MM.1S (cell line): Measurements from ENCODE around the gene CHM.

Experiments used
- DNase-seq: peaks from one replicate; pipeline ENCODE4 v3.0.0-alpha.2; 2015
- H2AFZ ChIP-seq: fragments of 300-600 bp; sonication (generic); 2 replicates; pipeline ENCODE4 v1.6.0; 2016; ENCODE audit warnings: antibody characterized with exemption, low read length
- H3F3A ChIP-seq: fragments of 300-600 bp; sonication (generic); 2 replicates; pipeline ENCODE4 v1.6.1; 2016; ENCODE audit warnings: mild to moderate bottlenecking, antibody characterized with exemption, low read length, moderate library complexity, mixed read lengths; ENCODE audit not compliant: insufficient read depth
- H3K27ac ChIP-seq: fragments of 300-600 bp; sonication (generic); 2 replicates; pipeline ENCODE4 v1.5.1; 2016; ENCODE audit warnings: mild to moderate bottlenecking, low read length
- H3K27me3 ChIP-seq: fragments of 300-600 bp; sonication (generic); replicated peaks from 2 replicates; pipeline ENCODE4 v1.6.0; 2016; ENCODE audit warnings: low read length; ENCODE audit not compliant: insufficient read depth
- H3K36me3 ChIP-seq: fragments of 300-600 bp; sonication (generic); replicated peaks from 2 replicates; pipeline ENCODE4 v1.6.1; 2016; ENCODE audit warnings: mild to moderate bottlenecking, low read length, mixed read lengths; ENCODE audit not compliant: insufficient read depth
- H3K4me1 ChIP-seq: fragments of 300-600 bp; sonication (generic); 2 replicates; pipeline ENCODE4 v1.6.1; 2016; ENCODE audit warnings: low read length, mixed read lengths
- H3K4me2 ChIP-seq: fragments of 300-600 bp; sonication (generic); 2 replicates; pipeline ENCODE4 v1.6.0; 2016; ENCODE audit warnings: low read depth, low read length
- H3K4me3 ChIP-seq: fragments of 300-600 bp; sonication (generic); 2 replicates; pipeline ENCODE4 v1.5.1; 2016; ENCODE audit warnings: low read length, mixed read lengths
- H3K79me2 ChIP-seq: fragments of 300-600 bp; sonication (generic); 2 replicates; pipeline ENCODE4 v1.6.1; 2016; ENCODE audit warnings: mixed run types, low read length, mixed read lengths
- H3K9ac ChIP-seq: fragments of 300-600 bp; sonication (generic); 2 replicates; pipeline ENCODE4 v1.6.1; 2016; ENCODE audit warnings: low read length, mixed read lengths
- H3K9me2 ChIP-seq: fragments of 300-600 bp; sonication (generic); replicated peaks from 2 replicates; pipeline ENCODE4 v1.6.1; 2016; ENCODE audit warnings: mild to moderate bottlenecking, low read length, mixed read lengths; ENCODE audit not compliant: insufficient read depth
- H3K9me3 ChIP-seq: fragments of 300-600 bp; sonication (generic); replicated peaks from 2 replicates; pipeline ENCODE4 v1.6.1; 2016; ENCODE audit warnings: mild to moderate bottlenecking, low read length, mixed read lengths; ENCODE audit not compliant: insufficient read depth
- H4K20me1 ChIP-seq: fragments of 300-600 bp; sonication (generic); 2 replicates; pipeline ENCODE4 v1.6.1; 2016; ENCODE audit warnings: mild to moderate bottlenecking, low read length, moderate library complexity, mixed read lengths; ENCODE audit not compliant: insufficient read depth
- EZH2 ChIP-seq: fragments of 300-600 bp; sonication (generic); optimal IDR thresholded peaks from 2 replicates; pipeline ENCODE3; 2017; ENCODE audit warnings: low read depth, mild to moderate bottlenecking, antibody characterized with exemption, low read length, mixed read lengths
- EZH2phosphoT487 ChIP-seq: fragments of 300-600 bp; sonication (generic); IDR thresholded peaks from 2 replicates; pipeline ENCODE4 v1.6.1; 2018; ENCODE audit warnings: antibody characterized with exemption, low read length
- TF ChIP-seq, protein P1 (sequence below): fragments of 300-600 bp; sonication (generic); IDR thresholded peaks from 2 replicates; pipeline ENCODE4 v1.5.1; 2016; ENCODE audit warnings: antibody characterized with exemption, low read length, mixed read lengths

The CHM gene

DNA sequence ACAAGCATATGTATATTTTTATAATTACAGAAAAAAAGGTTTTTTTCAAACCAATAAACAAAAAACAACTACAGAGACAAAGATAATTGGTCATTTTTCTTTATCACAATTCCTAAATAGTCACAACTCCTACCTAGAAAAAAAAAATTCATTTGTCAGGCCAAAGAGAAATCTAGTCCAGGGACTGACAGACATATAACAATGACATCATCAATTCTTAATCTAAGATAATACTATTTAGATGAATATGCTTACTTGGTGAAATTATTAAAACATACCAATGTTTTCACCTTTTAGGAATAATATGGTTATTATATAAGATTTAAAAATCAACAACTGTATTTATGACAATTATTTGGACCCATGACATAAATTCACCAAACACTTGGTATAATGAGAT is 48.4 kb downstream of the CHM start:
- Histone ChIP-seq H2AFZ (no peak overlapping the region), H3K4me3 (no peak overlapping the region), H3K9ac (no peak overlapping the region), H4K20me1 (no peaks in the 10 kb centered on the region), H3K36me3 (no peaks in the 10 kb centered on the region), H3K27me3 (no peaks in the 10 kb centered on the region), H3K79me2 (peaks cover 17% of the 10 kb centered on the region), H3K27ac (no peak overlapping the region), H3K4me1 (peaks cover 7% of the 10 kb centered on the region; the same call in 1 of the 2 replicates), H3K9me3 (no peaks in the 10 kb centered on the region), H3K9me2 (no peaks in the 10 kb centered on the region), H3F3A (no peaks in the 10 kb centered on the region), H3K4me2 (no peak overlapping the region)
- no peak for DNase-seq
- TF ChIP-seq EZH2phosphoT487 (no peak), EZH2 (no peak)
- TF ChIP-seq, protein P1, sequence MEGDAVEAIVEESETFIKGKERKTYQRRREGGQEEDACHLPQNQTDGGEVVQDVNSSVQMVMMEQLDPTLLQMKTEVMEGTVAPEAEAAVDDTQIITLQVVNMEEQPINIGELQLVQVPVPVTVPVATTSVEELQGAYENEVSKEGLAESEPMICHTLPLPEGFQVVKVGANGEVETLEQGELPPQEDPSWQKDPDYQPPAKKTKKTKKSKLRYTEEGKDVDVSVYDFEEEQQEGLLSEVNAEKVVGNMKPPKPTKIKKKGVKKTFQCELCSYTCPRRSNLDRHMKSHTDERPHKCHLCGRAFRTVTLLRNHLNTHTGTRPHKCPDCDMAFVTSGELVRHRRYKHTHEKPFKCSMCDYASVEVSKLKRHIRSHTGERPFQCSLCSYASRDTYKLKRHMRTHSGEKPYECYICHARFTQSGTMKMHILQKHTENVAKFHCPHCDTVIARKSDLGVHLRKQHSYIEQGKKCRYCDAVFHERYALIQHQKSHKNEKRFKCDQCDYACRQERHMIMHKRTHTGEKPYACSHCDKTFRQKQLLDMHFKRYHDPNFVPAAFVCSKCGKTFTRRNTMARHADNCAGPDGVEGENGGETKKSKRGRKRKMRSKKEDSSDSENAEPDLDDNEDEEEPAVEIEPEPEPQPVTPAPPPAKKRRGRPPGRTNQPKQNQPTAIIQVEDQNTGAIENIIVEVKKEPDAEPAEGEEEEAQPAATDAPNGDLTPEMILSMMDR = no peak

DNA sequence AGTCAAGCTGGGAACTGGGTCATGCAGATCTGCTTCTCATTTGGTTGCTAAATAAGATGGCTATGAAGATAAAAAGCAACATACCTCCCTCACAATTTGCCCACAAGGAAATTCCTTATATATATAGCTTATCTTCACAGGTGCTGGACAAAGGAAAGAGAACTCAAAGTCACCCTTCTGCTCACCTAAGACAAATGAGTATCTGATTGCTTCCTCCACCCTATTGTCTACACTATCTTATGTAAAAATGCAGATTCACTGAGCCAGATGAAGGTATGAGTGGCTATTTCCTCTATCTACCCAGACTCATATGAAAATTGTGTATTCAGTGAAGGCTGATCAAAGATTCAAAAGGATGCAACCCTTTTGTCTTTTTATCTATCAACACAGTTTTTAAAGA is 50.8 kb downstream of the CHM start:
- Histone ChIP-seq H3K9ac (no peak overlapping the region), H3K4me3 (no peak overlapping the region)
- DNase-seq = no peak

DNA sequence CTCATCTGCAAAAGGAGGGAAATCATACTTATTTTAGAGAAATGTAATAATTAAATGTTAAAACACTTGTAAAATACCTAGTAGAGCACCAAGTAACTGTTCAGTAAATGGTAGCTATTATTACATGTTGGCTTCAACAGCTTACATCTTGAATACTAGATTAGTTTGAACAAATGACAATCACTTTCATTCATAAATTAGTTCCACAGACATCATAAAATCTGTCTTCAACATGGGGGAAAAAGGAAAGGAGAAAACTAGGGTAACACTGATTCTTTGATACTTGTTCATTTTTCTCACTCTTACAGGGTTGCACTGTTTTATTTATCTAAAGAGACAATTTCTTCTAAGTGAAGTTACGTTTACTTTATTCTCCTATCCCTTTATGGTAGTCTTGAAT is 51.7 kb downstream of the CHM start:
- Histone ChIP-seq H3K27me3 (no peaks in the 10 kb centered on the region), H3K9me2 (no peaks in the 10 kb centered on the region), H3K36me3 (no peaks in the 10 kb centered on the region), H3K79me2 (peaks cover 10% of the 10 kb centered on the region; the same call in 1 of the 2 replicates), H3K4me2 (no peak overlapping the region), H3K4me3 (no peak overlapping the region), H3K9ac (no peak overlapping the region), H4K20me1 (no peaks in the 10 kb centered on the region), H2AFZ (no peak overlapping the region), H3K9me3 (no peaks in the 10 kb centered on the region), H3F3A (no peaks in the 10 kb centered on the region), H3K4me1 (no peaks in the 10 kb centered on the region), H3K27ac (no peak overlapping the region)
- DNase-seq = no peak
- TF ChIP-seq EZH2phosphoT487 (no peak), EZH2 (no peak)
- TF ChIP-seq, protein P1 = no peak

More for the DNA sequence above, 50.8 kb downstream of the CHM start:
- Histone ChIP-seq H3K4me1 (no peaks in the 10 kb centered on the region), H3K9me2 (no peaks in the 10 kb centered on the region), H3K27me3 (no peaks in the 10 kb centered on the region), H3K9me3 (no peaks in the 10 kb centered on the region), H3K4me2 (no peak overlapping the region), H3F3A (no peaks in the 10 kb centered on the region), H2AFZ (no peak overlapping the region), H4K20me1 (no peaks in the 10 kb centered on the region), H3K79me2 (peaks cover 16% of the 10 kb centered on the region), H3K27ac (no peak overlapping the region), H3K36me3 (no peaks in the 10 kb centered on the region)
- TF ChIP-seq, protein P1 = no peak
- TF ChIP-seq EZH2phosphoT487 (no peak), EZH2 (no peak)

DNA sequence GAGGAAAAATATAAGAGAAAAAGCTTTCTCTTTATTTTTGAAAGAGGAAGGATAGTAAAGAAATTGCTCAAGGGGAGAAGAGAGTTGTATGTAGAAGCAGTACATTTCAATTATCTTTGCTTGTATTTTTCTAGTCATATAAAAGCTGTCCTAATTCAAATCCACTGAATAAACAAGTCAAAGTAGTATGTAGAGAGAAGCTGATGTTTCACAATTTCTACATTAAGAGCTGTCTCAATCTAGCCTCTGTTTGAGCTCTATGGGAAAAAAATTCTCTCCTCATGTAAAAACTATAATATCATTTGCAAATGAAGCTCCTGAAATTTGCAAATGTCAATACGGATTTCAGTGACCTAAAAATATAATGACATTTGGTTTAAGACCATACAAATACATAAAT is 52.6 kb downstream of the CHM start:
- no peak overlapping the region for H3K9ac ChIP-seq
- no peak overlapping the region for H3K4me3 ChIP-seq
- no peak overlapping the region for H3K4me2 ChIP-seq
- H2AFZ ChIP-seq = no peak overlapping the region
- no peaks in the 10 kb centered on the region for H3K4me1 ChIP-seq
- no peak overlapping the region for H3K27ac ChIP-seq
- H3K79me2 ChIP-seq = peaks cover 8% of the 10 kb centered on the region
- H3K27me3 ChIP-seq = no peaks in the 10 kb centered on the region
- H4K20me1 ChIP-seq = no peaks in the 10 kb centered on the region
- H3K9me2 ChIP-seq = no peaks in the 10 kb centered on the region
- H3K9me3 ChIP-seq = no peaks in the 10 kb centered on the region
- no peaks in the 10 kb centered on the region for H3K36me3 ChIP-seq
- DNase-seq = no peak
- TF ChIP-seq EZH2phosphoT487 (no peak), EZH2 (no peak)
- TF ChIP-seq, protein P1 = no peak
- no peaks in the 10 kb centered on the region for H3F3A ChIP-seq
